Liver (tissue), 3 donors: ENCODE data around the gene KLF4.

ENCODE experiments used
- CTCF ChIP-seq: fragments of 150-350 bp; IDR thresholded peaks from 2 replicates; pipeline ENCODE4 v1.5.1; 2017; ENCODE audit warnings: improper control_type of control experiment, low read depth, low read length; ENCODE audit not compliant: missing input control
- FOXA1 ChIP-seq: IDR thresholded peaks from 2 replicates; pipeline ENCODE4 v1.6.1; 2016; ENCODE audit warnings: antibody characterized with exemption
- MAX ChIP-seq: IDR thresholded peaks from 2 replicates; pipeline ENCODE4 v1.6.1; 2016; ENCODE audit warnings: antibody characterized with exemption
- NR2F2 ChIP-seq: IDR thresholded peaks from 2 replicates; pipeline ENCODE4 v1.6.1; 2016; ENCODE audit warnings: antibody characterized with exemption
- RAD21 ChIP-seq, 2 donors: IDR thresholded peaks; 2 replicates each; pipeline ENCODE4 v1.6.1; 2016; ENCODE audit warnings: antibody characterized with exemption in 2 of 2, mild to moderate bottlenecking in 2 of 2
- REST ChIP-seq: IDR thresholded peaks from 2 replicates; pipeline ENCODE4 v1.6.1; 2016; ENCODE audit warnings: antibody characterized with exemption, mild to moderate bottlenecking
- RXRA ChIP-seq, 2 donors: IDR thresholded peaks; 2 replicates each; pipeline ENCODE4 v1.6.1; 2017 to 2018; ENCODE audit warnings: antibody characterized with exemption in 2 of 2, mild to moderate bottlenecking in 1 of 2
- TAF1 ChIP-seq: conservative IDR thresholded peaks from 2 replicates; pipeline ENCODE4 v1.6.1; 2016; ENCODE audit warnings: antibody characterized with exemption, mild to moderate bottlenecking
- YY1 ChIP-seq: IDR thresholded peaks from 2 replicates; pipeline ENCODE4 v1.6.1; 2016; ENCODE audit warnings: antibody characterized with exemption, mild to moderate bottlenecking
- ZBTB33 ChIP-seq: IDR thresholded peaks from 2 replicates; pipeline ENCODE4 v1.6.1; 2016; ENCODE audit warnings: antibody characterized with exemption
- donor health status: healthy.
- donor health status: healthy.

- TF ChIP-seq CTCF: no peak
- TF ChIP-seq TAF1: no peak
- no peak for TF ChIP-seq REST
- TF ChIP-seq FOXA1: no peak
- no peak for TF ChIP-seq MAX
- no peak for TF ChIP-seq YY1
- TF ChIP-seq ZBTB33: no peak
- no peak for TF ChIP-seq NR2F2
- TF ChIP-seq RAD21 (IDR thresholded peaks at IDR 0.05): no peak
- no peak for TF ChIP-seq RXRA (IDR thresholded peaks at IDR 0.05)
Observed at GRCh38 chr9:107472581-107473340, 16.8 kb downstream of the KLF4 start.
